DOHH2 (cell line): ENCODE results near the gene SIVA1.

Source experiments
- EZH2phosphoT487 ChIP-seq: fragments of 200-600 bp; sonication (generic); IDR thresholded peaks from 2 replicates; pipeline ENCODE4 v1.6.1; 2017; ENCODE audit warnings: borderline replicate concordance, mild to moderate bottlenecking, antibody characterized with exemption, low read length, moderate library complexity, mixed read lengths
- TF ChIP-seq, protein P1 (sequence below): fragments of 200-600 bp; sonication (generic); IDR thresholded peaks from one replicate; pipeline ENCODE4 v1.5.1; 2014; ENCODE audit warnings: antibody characterized with exemption, mild to moderate bottlenecking, low read depth, low read length; ENCODE audit not compliant: poor library complexity, severe bottlenecking

DNA sequence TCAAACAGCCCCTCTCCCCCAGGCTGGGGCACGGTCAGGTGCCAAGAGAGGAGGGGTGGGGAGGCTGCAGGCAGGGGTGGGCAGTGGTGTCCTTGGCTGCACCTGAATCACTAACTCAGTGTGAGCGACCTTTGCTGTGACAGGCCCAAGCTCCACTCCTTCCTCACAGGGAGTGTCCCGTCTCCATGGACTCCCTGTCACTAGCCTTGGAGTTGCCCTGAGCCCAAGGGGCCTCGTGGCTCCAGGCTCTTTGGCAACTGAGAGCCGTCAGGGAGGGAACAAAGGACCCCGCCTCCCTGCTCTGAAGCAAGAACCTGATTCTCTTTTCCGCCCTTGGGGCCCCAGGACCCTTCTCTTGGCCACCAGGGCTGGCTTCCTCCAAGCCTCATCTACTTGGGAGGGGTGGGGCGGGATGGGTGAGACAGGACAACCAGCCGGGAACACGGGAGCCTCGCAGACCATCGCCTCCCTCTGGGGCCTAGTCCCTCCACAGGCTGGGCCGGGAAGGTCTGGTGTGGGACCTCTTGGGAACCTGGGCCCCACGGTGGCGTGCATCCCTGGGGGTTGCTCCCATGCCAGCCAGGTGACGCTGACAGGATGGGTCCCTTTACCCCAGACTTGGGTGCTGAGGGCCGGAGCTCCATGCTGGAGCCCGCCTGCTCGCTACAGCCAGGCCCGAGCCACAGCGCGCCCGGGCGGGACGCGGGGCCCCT is 29.9 kb upstream of the SIVA1 start:
- TF ChIP-seq, protein P1, sequence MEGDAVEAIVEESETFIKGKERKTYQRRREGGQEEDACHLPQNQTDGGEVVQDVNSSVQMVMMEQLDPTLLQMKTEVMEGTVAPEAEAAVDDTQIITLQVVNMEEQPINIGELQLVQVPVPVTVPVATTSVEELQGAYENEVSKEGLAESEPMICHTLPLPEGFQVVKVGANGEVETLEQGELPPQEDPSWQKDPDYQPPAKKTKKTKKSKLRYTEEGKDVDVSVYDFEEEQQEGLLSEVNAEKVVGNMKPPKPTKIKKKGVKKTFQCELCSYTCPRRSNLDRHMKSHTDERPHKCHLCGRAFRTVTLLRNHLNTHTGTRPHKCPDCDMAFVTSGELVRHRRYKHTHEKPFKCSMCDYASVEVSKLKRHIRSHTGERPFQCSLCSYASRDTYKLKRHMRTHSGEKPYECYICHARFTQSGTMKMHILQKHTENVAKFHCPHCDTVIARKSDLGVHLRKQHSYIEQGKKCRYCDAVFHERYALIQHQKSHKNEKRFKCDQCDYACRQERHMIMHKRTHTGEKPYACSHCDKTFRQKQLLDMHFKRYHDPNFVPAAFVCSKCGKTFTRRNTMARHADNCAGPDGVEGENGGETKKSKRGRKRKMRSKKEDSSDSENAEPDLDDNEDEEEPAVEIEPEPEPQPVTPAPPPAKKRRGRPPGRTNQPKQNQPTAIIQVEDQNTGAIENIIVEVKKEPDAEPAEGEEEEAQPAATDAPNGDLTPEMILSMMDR, result no peak
- TF ChIP-seq EZH2phosphoT487, result no peak
